ENCODE data around the gene SLC17A1.
"Not testable (repeated sequence)": the region's sequence is repeated elsewhere in the genome, so short reads cannot be mapped to it uniquely, and the experiment has no call there.

GRCh38 chr6:25748601-25749517 is 83.0 kb downstream of the SLC17A1 start:
- TF ChIP-seq, protein P1, sequence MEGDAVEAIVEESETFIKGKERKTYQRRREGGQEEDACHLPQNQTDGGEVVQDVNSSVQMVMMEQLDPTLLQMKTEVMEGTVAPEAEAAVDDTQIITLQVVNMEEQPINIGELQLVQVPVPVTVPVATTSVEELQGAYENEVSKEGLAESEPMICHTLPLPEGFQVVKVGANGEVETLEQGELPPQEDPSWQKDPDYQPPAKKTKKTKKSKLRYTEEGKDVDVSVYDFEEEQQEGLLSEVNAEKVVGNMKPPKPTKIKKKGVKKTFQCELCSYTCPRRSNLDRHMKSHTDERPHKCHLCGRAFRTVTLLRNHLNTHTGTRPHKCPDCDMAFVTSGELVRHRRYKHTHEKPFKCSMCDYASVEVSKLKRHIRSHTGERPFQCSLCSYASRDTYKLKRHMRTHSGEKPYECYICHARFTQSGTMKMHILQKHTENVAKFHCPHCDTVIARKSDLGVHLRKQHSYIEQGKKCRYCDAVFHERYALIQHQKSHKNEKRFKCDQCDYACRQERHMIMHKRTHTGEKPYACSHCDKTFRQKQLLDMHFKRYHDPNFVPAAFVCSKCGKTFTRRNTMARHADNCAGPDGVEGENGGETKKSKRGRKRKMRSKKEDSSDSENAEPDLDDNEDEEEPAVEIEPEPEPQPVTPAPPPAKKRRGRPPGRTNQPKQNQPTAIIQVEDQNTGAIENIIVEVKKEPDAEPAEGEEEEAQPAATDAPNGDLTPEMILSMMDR (conservative IDR thresholded peaks at IDR 0.05): not testable (repeated sequence)
- TF ChIP-seq ZFX (IDR thresholded peaks at IDR 0.05): not testable (repeated sequence)

Measured in C4-2B (cell line).